Thoracic aorta (tissue), 2 donors: ENCODE measurements around the gene SEMA3G. TPM values are rescaled to one million over a fixed set of nuclear protein-coding genes. Genes with fewer than 3 reads are reported as not detected.

Source experiments
- ATAC-seq: fragments of 150-250 bp; one replicate; pipeline ENCODE4 v1.8.0; 2017; ENCODE audit warnings: low read depth; ENCODE audit not compliant: insufficient number of reproducible peaks, low FRiP score
- DNase-seq: peaks from one replicate; pipeline ENCODE4 v3.0.0-alpha.2; 2020; ENCODE audit warnings: low spot score
- H3K27ac ChIP-seq, 2 donors: fragments of 200-600 bp; sonication (generic); 1 replicate in 1 of 2; 2 replicates in 1 of 2; pipeline ENCODE4 v1.5.1; 2016; ENCODE audit warnings: mild to moderate bottlenecking in 2 of 2, moderate library complexity in 2 of 2
- H3K27me3 ChIP-seq: fragments of 200-600 bp; sonication (generic); replicated peaks from 2 replicates; pipeline ENCODE4 v1.6.0; 2016; ENCODE audit warnings: mild to moderate bottlenecking; ENCODE audit not compliant: insufficient read depth
- H3K36me3 ChIP-seq: fragments of 200-600 bp; sonication (generic); one replicate; pipeline ENCODE4 v1.5.1; 2016
- H3K4me1 ChIP-seq, 2 donors: fragments of 200-600 bp; sonication (generic); 1 replicate in 1 of 2; 2 replicates in 1 of 2; pipeline versions ENCODE4 v1.5.1 to v1.6.0; 2016; ENCODE audit warnings: low read depth in 2 of 2, mild to moderate bottlenecking in 1 of 2; ENCODE audit not compliant: control insufficient read depth in 1 of 2
- H3K4me3 ChIP-seq: fragments of 200-600 bp; sonication (generic); 2 replicates; pipeline ENCODE4 v1.5.1; 2016; ENCODE audit warnings: mild to moderate bottlenecking
- H3K9me3 ChIP-seq: fragments of 200-600 bp; sonication (generic); 2 replicates; pipeline ENCODE4 v1.5.1; 2016
- CTCF ChIP-seq: fragments of 200-600 bp; sonication (generic); IDR thresholded peaks from one replicate; pipeline ENCODE4 v1.5.1; 2019; ENCODE audit warnings: antibody characterized with exemption
- total RNA-seq, 2 donors: library from RNA; depleted of rRNA; stranded (reverse); fragments of >200 nt; gene quantifications; one replicate each; pipeline versions ENCODE4 v1.1.0 to v1.2.3, GENCODE V29; 2016

SEMA3G gene
- total RNA-seq, 2 donors from 2014 or later: 16.8 to 18.1 TPM

GRCh38 chr3:52383446-52383845 lies 61.5 kb downstream of the SEMA3G start:
- H3K9me3 ChIP-seq: no peaks in the 10 kb centered on the region
- ATAC-seq (no peak), DNase-seq (no peak)
- no peaks in the 10 kb centered on the region for H3K27me3 ChIP-seq
- no peak for TF ChIP-seq CTCF
- no peak overlapping the region for H3K27ac ChIP-seq
- no peaks in the 10 kb centered on the region for H3K4me1 ChIP-seq
- no peaks in the 10 kb centered on the region for H3K36me3 ChIP-seq
- H3K4me3 ChIP-seq: no peak overlapping the region

Other genes starting within 250 kb of the SEMA3G start
- gene ALAS1, start 246.9 kb downstream of the SEMA3G start, total RNA-seq: 10 to 100 TPM; 28.4 to 33.3 TPM
- gene TLR9, start 219.5 kb downstream of the SEMA3G start, total RNA-seq: not detected
- gene TWF2, start 205.9 kb downstream of the SEMA3G start, total RNA-seq: 10 to 100 TPM; 52.2 to 69.2 TPM
- 10 to 100 TPM; 41.6 to 51.9 TPM for gene PPM1M, start 199.3 kb downstream of the SEMA3G start, total RNA-seq
- gene WDR82, start 166.5 kb downstream of the SEMA3G start, total RNA-seq: 10 to 100 TPM; 44.5 to 66.2 TPM
- gene GLYCTK, start 157.3 kb downstream of the SEMA3G start, total RNA-seq: 10 to 100 TPM; 14.1 to 14.2 TPM
- 10 to 100 TPM; 14.6 to 21.0 TPM for gene DNAH1, start 128.8 kb downstream of the SEMA3G start, total RNA-seq
- gene BAP1, start 35.1 kb downstream of the SEMA3G start, total RNA-seq: 10 to 100 TPM; 55.1 to 67.2 TPM
- 1 to 10 TPM; 5.9 to 7.6 TPM for gene PHF7, start 34.4 kb downstream of the SEMA3G start, total RNA-seq
- gene TNNC1, start 8.9 kb upstream of the SEMA3G start, total RNA-seq: 1 to 10 TPM; 1.5 to 3.0 TPM
- 100 to 1,000 TPM in 1 of 2 donors, 10 to 100 TPM in 1; 95.9 to 124 TPM for gene NISCH, start 10.5 kb upstream of the SEMA3G start, total RNA-seq
- 100 to 1,000 TPM; 249 to 837 TPM for gene STAB1, start 50.2 kb upstream of the SEMA3G start, total RNA-seq
- gene NT5DC2, start 88.8 kb upstream of the SEMA3G start, total RNA-seq: 10 to 100 TPM; 47.6 to 83.4 TPM
- 1 to 10 TPM in 1 of 2 donors, under 1 TPM in 1; 0.95 to 8.7 TPM for gene UQCC5, start 91.5 kb upstream of the SEMA3G start, total RNA-seq
- 10 to 100 TPM; 84.5 to 87.2 TPM for gene PBRM1, start 240.8 kb upstream of the SEMA3G start, total RNA-seq
- 100 to 1,000 TPM in 1 of 2 donors, 10 to 100 TPM in 1; 38.2 to 136 TPM for gene GNL3, start 240.9 kb upstream of the SEMA3G start, total RNA-seq